Measurements from ENCODE around the gene MOB3B.

- no peak for TF ChIP-seq TAF1 (IDR thresholded peaks at IDR 0.05; ENCODE audit: borderline replicate concordance, insufficient read depth, low read length)
- no peak for TF ChIP-seq SIN3A (IDR thresholded peaks at IDR 0.05; ENCODE audit: borderline replicate concordance, insufficient read depth, low read length)
Measured at GRCh38 chr9:27304521-27304920, 225.1 kb downstream of the MOB3B start.

All from PFSK-1 (cell line).